CD4-positive, alpha-beta T cell treated with Interleukin-1 beta for 1 hour (primary cell): ENCODE data around the gene PTTG1IP.
A peak's percentile ranks its signal among the peaks of the same experiment; 100 is the strongest.
"Not testable (repeated sequence)": the region's sequence is repeated elsewhere in the genome, so short reads cannot be mapped to it uniquely, and the experiment has no call there.

Source experiments
- DNase-seq, 2 donors: peaks; one replicate each; pipeline ENCODE4 v3.0.0-alpha.2; 2020 to 2022

Gene PTTG1IP

DNA sequence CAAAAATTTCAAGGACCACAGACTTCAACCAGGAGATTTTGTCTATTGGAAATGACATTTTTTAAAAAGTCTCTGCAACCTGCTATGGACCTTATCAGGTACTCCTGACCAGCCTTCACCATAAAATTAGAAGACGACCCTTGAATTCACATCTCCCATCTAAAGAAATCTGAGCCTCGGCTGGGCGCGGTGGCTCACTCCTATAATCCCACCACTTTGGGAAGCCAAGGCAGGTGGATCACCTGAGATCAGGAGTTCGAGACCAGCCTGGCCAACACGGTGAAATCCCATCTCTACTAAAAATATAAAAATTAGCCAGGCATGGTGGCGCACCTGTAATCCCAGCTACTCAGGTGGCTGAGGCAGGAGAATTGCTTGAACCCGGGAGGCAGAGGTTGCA, 5.7 kb upstream of the PTTG1IP start:
- DNase-seq = not testable (repeated sequence)

DNA sequence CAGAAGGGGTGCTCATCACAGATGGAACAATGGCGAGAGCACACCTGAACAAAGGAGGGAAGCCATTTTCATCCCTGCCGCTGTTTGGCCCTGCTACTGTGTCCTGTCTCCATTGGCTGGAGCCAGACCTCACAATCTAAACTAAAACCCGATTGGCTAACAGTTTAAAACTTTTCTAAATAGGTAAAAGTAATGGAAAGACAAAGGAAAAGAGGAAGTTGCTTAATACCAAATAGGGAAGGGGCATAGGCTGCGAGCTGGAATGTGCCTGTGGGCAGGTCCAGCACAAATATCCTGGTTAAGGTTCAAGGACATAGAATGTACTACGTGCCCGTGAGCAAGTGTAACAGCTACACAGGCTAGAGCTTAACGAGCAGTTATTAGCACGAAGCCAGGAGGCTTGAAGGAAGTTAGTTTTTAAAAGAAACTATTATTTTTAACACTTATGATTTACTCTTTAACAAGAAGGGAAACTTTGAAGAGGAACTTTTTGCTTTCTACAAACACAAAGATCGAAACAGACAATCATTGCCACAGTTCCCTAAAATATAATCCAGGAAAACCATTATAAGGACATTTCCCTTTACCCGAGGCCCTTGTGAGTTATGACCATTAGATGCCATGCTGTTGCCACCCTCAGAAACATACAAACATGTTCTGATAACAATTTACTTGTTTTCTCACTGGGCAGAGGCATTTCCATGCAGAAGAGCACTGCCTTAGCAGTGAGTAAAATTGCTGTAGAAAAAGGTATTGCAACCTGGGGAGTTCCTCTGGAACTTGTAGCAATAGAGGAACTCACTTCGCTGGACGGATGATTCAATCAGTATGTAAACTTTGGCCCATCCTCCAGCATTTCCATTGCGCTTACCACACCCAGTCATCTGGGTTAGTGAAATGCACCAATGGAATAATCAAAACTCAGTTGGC, 4.8 kb upstream of the PTTG1IP start:
- peak in 1 of 2 donors; percentile 49 for DNase-seq

DNA sequence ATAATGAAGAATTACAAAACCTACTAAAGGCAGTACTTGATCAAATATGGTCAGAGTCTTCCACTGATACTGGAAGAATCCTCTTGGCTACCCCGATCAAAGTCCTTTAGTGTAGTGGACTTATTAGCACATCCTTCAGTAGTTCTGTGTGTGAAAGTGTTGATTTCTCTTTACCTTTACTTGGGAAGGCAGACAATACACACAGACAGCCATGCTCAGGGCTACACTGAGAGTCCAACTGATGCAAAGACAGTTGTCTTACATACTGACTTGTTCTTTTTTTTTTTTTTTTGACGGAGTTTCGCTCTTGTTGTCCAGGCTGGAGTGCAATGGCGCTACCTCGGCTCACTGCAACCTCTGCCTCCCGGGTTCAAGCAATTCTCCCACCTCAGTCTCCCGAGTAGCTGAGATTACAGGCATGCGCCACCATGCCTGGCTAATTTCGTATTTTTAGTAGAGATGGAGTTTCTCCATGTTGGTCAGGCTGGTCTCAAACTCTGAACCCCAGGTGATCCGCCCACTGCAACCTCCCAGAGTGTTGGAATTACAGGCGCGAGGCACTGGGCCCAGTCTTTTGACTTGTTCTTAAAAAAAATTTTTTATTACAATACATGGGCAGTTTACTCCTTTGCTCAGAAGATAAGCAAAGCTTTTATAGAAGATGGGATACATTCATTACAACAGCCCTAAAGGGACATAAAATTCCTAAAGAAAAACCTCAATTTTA, 3.5 kb upstream of the PTTG1IP start:
- DNase-seq = no peak

DNA sequence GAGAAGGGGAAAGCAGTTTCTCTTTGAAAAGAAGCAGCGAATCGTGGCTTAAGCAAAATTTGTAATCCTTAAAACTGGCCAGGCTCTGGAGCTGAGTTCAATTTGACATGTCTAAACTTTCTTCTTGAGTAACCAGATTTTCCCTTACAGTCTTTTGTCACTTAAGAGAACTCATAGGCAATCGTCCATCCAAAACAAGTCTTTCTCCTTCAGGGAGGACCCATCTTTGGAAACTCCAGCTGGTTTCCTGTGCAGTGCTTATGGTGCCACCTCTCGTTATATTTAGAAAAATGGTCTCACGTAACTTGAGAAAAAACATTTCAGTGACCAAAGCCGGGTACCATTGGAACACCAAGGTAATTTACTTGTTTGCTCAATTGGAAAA, 1.8 kb upstream of the PTTG1IP start:
- peak in 1 of 2 donors; percentile 39 for DNase-seq

DNA sequence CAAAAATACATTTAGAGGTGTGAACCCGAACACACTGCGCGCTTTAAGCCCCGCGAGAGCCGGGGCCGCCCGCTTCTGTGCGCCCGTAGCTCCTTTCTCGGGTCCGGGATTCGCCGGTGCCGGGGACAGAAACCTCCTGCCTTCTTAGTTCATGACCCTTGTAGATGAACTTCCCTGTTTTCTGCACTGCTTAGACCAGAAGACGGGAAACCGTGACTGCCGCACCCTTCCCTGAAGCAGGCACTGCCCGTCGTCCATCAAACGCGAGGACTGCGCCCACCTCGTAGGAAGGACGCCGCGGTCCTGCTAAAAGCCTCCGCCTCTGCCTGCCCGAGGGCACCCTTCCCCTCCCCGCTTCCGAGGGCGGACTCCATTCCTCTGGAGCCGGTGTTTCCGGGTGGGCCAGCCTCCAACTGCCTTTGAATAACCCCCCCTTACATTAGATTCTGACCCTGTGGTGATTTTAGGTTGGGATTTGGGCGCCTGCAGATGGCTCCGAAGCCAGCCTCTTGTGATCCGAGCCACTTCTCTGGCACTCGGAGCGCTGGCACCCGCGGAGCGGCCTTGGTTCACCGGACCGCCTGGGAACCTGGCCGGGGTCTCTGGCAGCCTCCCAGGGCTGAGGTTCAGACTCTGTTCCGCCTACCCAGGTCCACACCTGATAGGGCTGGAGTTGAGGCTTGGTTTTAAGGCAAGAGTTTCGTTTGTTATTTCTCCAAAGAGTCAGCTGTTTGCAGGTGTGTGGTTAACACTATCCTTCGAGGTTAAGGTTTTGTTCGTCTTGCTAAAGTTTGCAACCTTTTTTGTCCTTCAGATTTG, 1.2 kb upstream of the PTTG1IP start:
- DNase-seq = peak; percentile 38 to 56

DNA sequence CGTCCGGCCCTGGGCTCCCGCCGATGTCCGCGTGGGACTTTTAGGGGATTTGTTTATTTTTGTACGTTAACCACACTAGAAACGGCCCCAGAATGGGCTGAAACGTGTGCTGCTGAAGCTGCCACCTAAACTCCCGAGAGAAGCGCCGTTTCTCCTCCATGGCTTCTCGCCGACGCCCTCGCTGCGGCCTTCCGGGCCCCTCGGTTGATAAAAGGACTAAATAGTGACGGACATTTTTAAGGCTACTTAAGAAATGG, 678 bp upstream of the PTTG1IP start:
- DNase-seq = no peak

DNA sequence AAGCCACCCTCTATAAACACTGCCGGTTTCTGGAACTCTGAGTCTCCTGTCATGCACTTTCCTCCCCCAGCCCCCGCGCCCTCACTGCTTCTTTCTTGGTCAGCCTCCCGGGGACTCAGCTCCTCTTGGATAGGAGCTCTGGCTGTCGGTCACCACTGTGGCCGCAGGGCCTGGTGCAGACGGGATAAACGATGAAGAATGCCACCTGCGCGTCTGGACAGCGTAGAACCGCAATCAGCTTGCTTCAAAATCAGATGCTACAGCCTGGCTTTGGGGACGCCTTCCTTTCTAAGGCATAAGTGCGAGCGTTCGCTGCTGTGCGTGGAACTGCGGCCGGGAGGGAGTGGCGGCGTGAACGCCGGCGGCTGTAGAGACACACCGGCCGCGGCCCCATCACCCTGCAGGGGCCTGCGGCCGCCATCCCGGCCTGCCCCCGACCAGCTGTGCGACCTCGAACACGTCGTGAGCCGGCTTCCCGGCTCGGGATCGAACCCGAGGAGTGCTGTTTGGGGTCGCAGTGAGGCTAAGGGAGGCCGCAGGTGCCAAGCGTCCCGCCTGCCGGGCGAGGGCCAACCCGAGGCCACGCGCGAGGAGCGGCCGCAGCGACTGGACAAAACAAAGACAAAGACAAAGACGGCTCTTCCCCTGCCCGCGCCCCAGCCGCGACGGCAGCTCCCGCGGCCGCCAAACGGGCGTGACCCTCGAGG, 688 bp downstream of the PTTG1IP start:
- DNase-seq = no peak

DNA sequence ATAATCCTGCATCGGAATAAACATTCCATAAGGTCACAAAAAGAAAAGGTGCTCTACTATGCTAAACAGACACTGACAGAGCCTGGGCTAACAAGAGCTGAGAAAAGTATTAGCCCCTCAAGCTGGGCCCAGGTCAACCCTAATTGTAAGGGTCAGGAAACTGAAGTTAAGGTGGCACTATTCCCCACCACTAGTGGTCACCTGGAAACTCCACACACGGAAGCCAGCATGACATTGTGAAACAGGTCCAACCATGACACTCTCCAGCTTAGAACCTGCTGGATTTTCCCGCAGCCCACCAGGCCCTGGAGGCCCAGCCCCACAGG, 1.2 kb downstream of the PTTG1IP start:
- no peak for DNase-seq

DNA sequence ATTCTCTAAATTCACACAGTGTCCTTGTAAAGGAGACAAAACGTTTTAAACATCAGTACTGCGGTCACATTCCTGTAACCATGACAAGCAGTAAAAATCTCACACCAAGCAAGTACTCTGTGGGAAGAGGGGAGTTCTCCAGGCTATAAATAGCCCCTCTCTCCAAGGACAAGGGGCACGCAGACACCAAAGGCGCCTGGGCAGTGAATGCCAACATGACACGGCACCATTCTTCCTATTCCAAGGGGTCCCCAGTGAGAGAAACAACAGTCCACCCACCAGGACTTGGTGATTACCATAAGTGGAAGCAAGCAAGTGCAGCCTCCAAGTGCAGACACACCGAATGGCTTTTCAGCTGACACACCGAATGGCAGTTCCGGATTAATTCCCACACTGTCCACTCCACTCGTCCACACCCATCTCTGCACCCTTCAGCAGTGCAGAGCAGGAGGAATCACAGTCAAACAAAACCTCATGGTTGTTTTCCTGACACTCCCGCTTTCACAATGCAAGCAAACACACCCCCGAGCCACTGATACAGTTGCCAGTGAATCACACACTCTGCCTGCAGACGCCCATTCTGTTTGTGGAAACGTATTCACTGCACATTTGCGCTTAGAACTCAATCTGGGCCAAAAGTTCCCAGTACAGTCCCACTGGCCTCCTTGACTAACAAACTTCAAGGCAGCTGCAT, 1.8 kb downstream of the PTTG1IP start:
- peak in 1 of 2 donors; percentile 26 for DNase-seq

DNA sequence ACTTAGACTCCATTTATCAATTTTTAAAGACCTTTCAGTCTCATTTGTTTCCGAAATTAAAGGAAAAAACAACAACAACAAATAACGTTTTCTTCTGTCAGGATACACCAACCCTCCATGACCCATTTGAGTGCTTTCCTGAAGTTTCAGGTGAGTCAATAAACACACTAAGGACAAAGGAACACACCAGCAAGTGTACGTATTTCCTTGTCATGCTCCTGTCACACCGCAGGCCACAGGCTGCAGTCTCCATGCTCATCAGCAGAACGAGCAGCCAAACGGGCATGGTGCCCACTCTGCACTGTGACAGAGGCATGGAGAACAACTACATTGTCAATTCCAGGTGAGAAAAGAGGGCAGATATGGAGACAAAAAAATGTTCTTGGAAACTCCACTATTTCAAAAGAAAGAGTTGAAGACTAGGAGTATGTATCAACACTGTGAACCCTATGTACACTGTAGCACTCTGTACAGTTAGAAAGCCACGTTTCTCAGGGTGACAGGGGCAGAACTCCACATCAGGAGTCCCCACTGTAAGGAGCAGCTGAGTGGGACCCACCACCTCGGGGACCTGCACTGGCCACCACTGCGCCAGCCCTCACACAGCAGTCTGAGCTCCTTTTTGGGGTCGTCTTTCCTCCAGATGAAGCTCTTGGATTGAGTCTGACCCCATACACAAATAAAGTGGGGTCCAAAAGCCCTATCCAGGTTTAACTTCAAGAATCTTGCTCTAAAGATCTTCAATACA, 2.6 kb downstream of the PTTG1IP start:
- DNase-seq = no peak

DNA sequence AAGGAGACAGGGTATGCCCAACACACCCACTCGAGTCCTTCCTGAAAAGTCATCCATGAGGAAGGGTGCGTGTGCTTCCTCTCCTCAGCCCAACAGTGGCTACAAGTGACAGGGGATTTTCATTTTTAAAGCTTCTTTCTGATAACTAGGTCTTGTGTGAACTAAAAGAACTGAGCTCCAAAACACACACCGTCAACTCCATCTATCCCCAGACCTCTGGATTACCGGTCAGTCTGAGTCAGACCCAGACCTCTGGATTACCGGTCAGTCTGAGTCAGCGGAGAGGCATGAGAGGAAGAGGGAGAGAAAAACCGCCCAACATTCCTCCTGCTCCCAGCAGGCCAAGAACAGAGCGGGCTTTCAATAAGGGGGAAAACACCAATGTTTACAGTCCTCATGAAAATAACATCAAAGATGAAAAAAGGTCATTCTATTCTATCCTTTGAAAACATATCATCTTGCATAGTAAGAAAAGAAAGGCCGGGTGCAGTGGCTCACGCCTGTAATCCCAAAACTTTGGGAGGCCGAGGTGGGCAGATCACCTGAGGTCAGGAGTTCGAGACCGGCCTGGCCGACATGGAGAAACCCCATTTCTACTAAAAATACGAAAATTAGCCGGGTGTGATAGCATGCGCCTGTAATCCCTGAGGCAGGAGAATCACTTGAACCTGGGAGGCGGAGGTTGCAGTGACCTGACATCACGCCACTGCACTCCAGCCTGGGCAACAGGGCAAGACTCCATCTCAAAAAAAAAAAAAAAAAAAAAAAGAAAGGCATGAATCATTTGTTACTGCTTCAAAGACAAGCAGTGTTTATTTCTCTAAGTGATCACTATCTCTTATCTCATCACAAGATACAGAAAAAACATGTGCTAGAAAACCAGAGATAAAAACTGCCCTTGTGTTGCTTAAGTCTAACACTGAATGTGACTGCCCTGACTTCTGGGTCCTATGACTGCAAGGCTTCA, 3.4 kb downstream of the PTTG1IP start:
- peak in 1 of 2 donors; percentile 39 for DNase-seq

DNA sequence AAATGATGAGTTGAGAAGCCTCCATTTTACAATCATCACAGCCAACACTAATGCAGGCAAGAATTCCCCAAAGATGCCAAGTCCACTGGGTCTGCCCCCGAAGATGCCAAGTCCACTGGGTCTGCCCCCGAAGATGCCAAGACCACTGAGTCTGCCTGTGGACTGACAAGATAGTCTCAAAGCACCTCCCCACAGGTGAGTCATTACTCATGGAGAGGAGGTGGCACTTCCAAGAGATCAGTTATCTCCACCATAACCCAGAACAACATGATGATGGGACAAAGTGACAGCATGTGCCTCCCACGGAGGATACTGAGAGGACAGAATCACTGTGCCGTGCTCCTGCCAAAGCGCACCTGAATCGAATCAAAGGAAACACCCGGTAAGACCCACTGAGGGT, 4.8 kb downstream of the PTTG1IP start:
- DNase-seq = no peak

DNA sequence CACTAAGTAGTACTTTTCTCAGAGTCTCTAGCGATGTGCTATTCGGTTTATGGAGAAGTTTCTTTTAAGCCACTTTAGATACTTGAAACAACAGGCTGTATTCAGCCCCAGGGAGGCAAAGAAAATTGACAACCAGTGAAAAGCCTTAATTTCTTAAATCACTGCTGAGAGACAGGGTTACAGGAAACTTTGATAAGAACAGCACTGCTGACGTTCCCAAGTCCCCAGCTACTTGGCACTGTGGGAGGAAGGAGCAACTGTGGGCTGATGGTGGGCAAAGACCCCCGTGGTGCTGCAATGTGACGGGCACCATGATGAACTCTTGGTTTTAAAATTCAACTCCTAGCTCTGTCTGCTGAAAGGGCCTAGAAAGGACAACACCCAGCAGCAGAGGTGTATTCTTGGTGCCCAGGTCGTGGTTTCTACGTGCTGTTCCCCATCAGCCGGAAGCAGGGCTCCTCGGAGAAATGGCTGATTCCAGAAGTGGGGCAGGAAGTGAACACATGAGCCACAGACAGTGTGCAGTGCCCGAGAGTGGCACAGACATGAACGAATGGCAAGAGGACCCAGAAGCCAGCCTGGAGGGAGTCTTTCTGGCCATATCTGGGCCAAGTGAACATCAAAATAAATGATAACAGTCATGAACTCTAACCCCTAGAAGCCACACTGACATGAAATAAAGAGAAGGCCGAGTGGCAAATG, 5.3 kb downstream of the PTTG1IP start:
- DNase-seq = peak; percentile 48 to 64

DNA sequence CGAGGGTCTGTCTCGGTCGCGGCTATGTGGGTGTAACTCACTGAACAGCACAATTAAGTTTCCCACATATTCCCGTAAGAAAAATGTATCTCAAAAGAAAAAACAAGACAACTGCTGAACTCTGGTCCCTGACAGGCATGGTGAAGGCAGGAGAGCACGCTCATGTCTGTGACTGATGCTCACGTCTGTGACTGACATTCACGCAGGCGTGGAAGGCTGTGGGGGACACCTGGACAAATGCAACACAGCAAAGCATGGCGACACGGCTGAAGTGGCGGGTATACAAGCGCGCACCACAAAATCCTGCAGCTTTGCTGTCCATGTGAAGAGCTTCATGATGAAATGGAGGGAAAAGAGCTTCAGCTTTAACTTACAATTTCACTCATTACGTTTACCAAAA, 6.0 kb downstream of the PTTG1IP start:
- no peak for DNase-seq

DNA sequence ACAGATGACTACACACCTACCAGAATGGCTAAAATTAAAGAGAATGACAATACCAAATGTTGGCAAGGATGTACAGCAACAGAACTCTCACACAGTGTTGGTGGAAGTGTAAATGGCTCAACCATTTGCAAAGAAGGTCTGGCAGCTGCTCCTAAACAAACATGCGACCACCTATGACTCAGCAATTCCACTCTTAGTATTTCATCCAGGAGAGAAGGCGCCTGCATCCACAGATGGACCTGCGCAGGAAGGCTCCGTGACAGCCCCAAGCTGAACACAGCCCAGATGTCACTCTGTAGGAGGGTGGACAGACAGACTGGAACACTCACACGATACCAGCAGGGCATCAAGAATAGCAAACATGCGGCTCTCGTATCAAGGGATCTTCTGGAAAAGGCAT, 6.7 kb downstream of the PTTG1IP start:
- no peak for DNase-seq

DNA sequence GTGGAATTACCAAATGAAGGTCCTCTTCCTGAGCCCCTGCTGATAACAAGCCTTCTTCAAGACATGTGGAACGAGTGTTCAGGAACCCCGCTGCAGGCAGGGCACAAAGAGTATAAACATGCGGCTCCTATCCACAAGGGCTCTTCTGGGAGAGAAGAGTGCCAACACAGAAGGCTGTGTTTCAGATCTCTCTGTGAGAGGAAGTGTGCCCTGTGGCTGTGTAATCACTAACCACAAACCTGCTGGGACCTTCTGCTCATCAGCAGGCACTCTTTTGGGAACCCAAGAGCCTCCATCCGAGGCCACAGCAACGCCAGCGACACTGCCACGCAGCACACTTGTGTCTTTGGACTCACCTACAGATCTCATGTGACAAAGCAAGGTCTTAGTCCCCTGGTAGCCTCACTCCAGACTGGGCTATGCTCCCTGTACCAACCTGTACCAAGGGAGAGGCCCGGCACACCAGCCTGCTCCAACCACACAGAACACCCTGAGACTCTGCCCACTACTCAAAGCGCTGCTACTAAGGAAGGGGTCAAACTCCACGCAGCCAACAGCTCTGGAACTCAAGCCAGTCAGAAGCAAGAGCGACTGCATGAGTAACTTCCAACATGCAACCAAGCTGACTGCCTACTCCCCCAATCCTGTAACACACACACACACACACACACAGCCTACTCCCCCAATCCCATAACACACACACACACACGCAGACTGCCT, 7.8 kb downstream of the PTTG1IP start:
- DNase-seq = peak; percentile 32 to 49

DNA sequence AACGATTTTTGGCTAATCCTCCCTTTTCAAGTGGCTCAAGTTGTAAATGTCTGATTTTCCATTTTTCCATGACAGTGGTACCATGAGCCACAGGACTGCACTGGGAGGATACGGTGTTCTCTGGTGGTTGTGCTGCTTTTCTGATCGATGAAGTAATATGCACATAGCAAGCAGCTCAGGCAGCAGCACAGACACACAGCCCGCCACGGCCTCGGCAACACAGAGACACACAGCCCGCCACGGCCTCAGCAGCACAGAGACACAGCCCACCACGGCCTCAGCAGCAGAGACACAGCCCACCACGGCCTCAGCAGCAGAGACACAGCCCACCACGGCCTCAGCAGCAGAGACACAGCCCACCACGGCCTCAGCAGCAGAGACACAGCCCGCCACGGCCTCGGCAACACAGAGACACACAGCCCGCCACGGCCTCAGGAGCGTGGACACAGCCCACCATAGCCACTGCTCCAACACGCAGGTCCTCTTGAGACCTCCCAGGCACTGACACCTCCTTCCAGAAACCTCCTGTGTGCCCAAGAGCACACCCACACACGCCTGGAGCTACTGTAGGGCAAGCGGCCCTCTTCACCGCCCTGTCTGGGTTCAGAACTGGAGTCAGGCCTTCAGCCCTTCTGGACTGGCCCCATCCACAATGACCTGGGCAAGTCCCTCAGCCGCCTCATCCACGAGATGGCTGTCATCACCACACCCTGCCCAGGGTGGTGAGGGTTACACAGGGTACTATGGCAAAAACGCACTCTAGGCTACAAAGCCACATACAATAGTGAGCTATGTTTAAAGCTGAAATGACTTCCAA, 10.4 kb downstream of the PTTG1IP start:
- no peak for DNase-seq

DNA sequence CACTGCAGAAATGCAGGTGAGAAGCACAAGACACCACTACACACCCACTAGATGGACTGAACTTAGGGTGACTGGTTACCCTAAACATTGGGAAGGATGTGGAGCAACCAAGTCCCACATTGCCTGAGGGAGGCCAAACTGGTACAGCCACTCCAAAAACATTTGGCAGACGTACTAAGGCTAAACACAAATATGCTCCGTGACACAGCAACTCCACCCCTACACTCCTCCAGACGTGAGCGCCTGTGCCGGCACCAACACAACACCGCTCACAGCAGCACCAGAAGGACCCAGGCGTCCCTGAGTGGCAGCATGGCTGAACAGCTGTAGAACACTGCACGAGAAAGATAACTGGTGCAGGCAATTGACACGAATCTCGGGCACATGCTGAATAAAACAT, 14.7 kb downstream of the PTTG1IP start:
- DNase-seq = no peak
